Measurements from ENCODE around the gene STRIT1. TPM values are rescaled to one million over a fixed set of nuclear protein-coding genes. Genes with fewer than 3 reads are reported as not detected.

STRIT1 gene
- total and polyA plus RNA-seq, 5 donors, result 0.14 to 0.35 TPM; not detected in 3

GRCh38 chr3:155327430-155327829 lies 33.9 kb upstream of the STRIT1 start:
- intact Hi-C loops (cut with DNase I), result loop anchor here in 3 of 4 donors (10.0 kb wide), 2 partner anchors 573 to 993 kb away; no protein-coding TSS in a partner anchor
- ATAC-seq (no peak), DNase-seq (no peak)
- H3K27me3 ChIP-seq (ENCODE audit: control insufficient read depth, insufficient read depth), result no peaks in the 10 kb centered on the region
- no peak overlapping the region for H3K27ac ChIP-seq (ENCODE audit: low read length)
- no peaks in the 10 kb centered on the region for H3K4me1 ChIP-seq (ENCODE audit: control insufficient read depth, insufficient read depth, low read length)
- no peaks in the 10 kb centered on the region for H3K9me3 ChIP-seq (ENCODE audit: control insufficient read depth, low read length)
- WGBS, result 93% methylated on average over 1 of the region's 1 CpG
- no peak overlapping the region for H3K4me3 ChIP-seq (ENCODE audit: low read length)

- H3K27ac ChIP-seq (ENCODE audit: low read length), result no peak overlapping the region
- DNase-seq (no peak), ATAC-seq (no peak)
- no peaks in the 10 kb centered on the region for H3K9me3 ChIP-seq (ENCODE audit: control insufficient read depth, low read length)
- 83% methylated on average over 4 of the region's 4 CpGs for WGBS
- no peak overlapping the region for H3K4me3 ChIP-seq (ENCODE audit: low read length)
- intact Hi-C loops (cut with DNase I), result loop anchor here in 3 of 4 donors (10.0 kb wide), 2 partner anchors 572 to 992 kb away; no protein-coding TSS in a partner anchor
- no peaks in the 10 kb centered on the region for H3K27me3 ChIP-seq (ENCODE audit: control insufficient read depth, insufficient read depth)
- no peaks in the 10 kb centered on the region for H3K4me1 ChIP-seq (ENCODE audit: control insufficient read depth, insufficient read depth, low read length)
Measured at GRCh38 chr3:155326901-155327300, 33.4 kb upstream of the STRIT1 start.

- DNase-seq (no peak), ATAC-seq (no peak)
- intact Hi-C loops (cut with DNase I), result loop anchor here in 3 of 4 donors (10.0 kb wide), 2 partner anchors 571 to 991 kb away; no protein-coding TSS in a partner anchor
- WGBS, result 78% methylated on average over 5 of the region's 5 CpGs
- no peaks in the 10 kb centered on the region for H3K4me1 ChIP-seq (ENCODE audit: control insufficient read depth, insufficient read depth, low read length)
- H3K9me3 ChIP-seq (ENCODE audit: control insufficient read depth, low read length), result no peaks in the 10 kb centered on the region
- no peaks in the 10 kb centered on the region for H3K27me3 ChIP-seq (ENCODE audit: control insufficient read depth, insufficient read depth)
- no peak overlapping the region for H3K4me3 ChIP-seq (ENCODE audit: low read length)
- H3K27ac ChIP-seq (ENCODE audit: low read length), result no peak overlapping the region
Measured at GRCh38 chr3:155326244-155326643, 32.8 kb upstream of the STRIT1 start.

GRCh38 chr3:155325263-155325835 lies 31.9 kb upstream of the STRIT1 start:
- no peak for ATAC-seq
- intact Hi-C loops (cut with DNase I), result loop anchor here in 3 of 4 donors (10.0 kb wide), 2 partner anchors 571 to 991 kb away; no protein-coding TSS in a partner anchor
- Histone ChIP-seq H3K27ac (ENCODE audit: low read length) (no peak overlapping the region), H3K4me1 (ENCODE audit: control insufficient read depth, insufficient read depth, low read length) (no peaks in the 10 kb centered on the region), H3K4me3 (ENCODE audit: low read length) (no peak overlapping the region), H3K27me3 (ENCODE audit: control insufficient read depth, insufficient read depth) (no peaks in the 10 kb centered on the region), H3K9me3 (ENCODE audit: control insufficient read depth, low read length) (no peaks in the 10 kb centered on the region)
- WGBS, result 67% methylated on average over 10 of the region's 10 CpGs
- no peak for DNase-seq

GRCh38 chr3:155323063-155323666 lies 29.7 kb upstream of the STRIT1 start:
- intact Hi-C loops (cut with DNase I), result loop anchor here in 3 of 4 donors (10.0 kb wide), 2 partner anchors 568 to 988 kb away; no protein-coding TSS in a partner anchor
- peak; percentile 57 to 73 for ATAC-seq
- no peaks in the 10 kb centered on the region for H3K9me3 ChIP-seq (ENCODE audit: control insufficient read depth, low read length)
- DNase-seq, result no peak
- no peak overlapping the region for H3K27ac ChIP-seq (ENCODE audit: low read length)
- 10% methylated on average over 3 of the region's 3 CpGs for WGBS
- H3K27me3 ChIP-seq (ENCODE audit: control insufficient read depth, insufficient read depth), result no peaks in the 10 kb centered on the region
- H3K4me3 ChIP-seq (ENCODE audit: low read length), result no peak overlapping the region
- no peaks in the 10 kb centered on the region for H3K4me1 ChIP-seq (ENCODE audit: control insufficient read depth, insufficient read depth, low read length)

GRCh38 chr3:155321418-155321817 lies 27.9 kb upstream of the STRIT1 start:
- H3K4me3 ChIP-seq (ENCODE audit: low read length), result no peak overlapping the region
- 65% methylated on average over 2 of the region's 2 CpGs for WGBS
- intact Hi-C loops (cut with DNase I), result loop anchor here in 3 of 4 donors (10.0 kb wide), 2 partner anchors 567 to 987 kb away; no protein-coding TSS in a partner anchor
- no peaks in the 10 kb centered on the region for H3K9me3 ChIP-seq (ENCODE audit: control insufficient read depth, low read length)
- H3K27ac ChIP-seq (ENCODE audit: low read length), result no peak overlapping the region
- ATAC-seq, result no peak
- H3K4me1 ChIP-seq (ENCODE audit: control insufficient read depth, insufficient read depth, low read length), result no peaks in the 10 kb centered on the region
- DNase-seq, result no peak
- no peaks in the 10 kb centered on the region for H3K27me3 ChIP-seq (ENCODE audit: control insufficient read depth, insufficient read depth)

- DNase-seq (no peak), ATAC-seq (no peak)
- Histone ChIP-seq H3K27ac (ENCODE audit: low read length) (no peak overlapping the region), H3K27me3 (ENCODE audit: control insufficient read depth, insufficient read depth) (no peaks in the 10 kb centered on the region), H3K9me3 (ENCODE audit: control insufficient read depth, low read length) (no peaks in the 10 kb centered on the region), H3K4me1 (ENCODE audit: control insufficient read depth, insufficient read depth, low read length) (no peaks in the 10 kb centered on the region), H3K4me3 (ENCODE audit: low read length) (no peak overlapping the region)
- intact Hi-C loops (cut with DNase I), result loop anchor here in 3 of 4 donors (10.0 kb wide), 2 partner anchors 566 to 986 kb away; no protein-coding TSS in a partner anchor
Measured at GRCh38 chr3:155320934-155321333, 27.5 kb upstream of the STRIT1 start.

GRCh38 chr3:155318740-155319139 lies 25.3 kb upstream of the STRIT1 start:
- ATAC-seq (no peak), DNase-seq (no peak)
- no peak overlapping the region for H3K27ac ChIP-seq (ENCODE audit: low read length)
- no peaks in the 10 kb centered on the region for H3K27me3 ChIP-seq (ENCODE audit: control insufficient read depth, insufficient read depth)
- no peak overlapping the region for H3K4me3 ChIP-seq (ENCODE audit: low read length)
- intact Hi-C loops (cut with DNase I), result no loop called here
- WGBS, result 78% methylated on average over 2 of the region's 2 CpGs
- no peaks in the 10 kb centered on the region for H3K9me3 ChIP-seq (ENCODE audit: control insufficient read depth, low read length)
- H3K4me1 ChIP-seq (ENCODE audit: control insufficient read depth, insufficient read depth, low read length), result no peaks in the 10 kb centered on the region

GRCh38 chr3:155317211-155317610 lies 23.7 kb upstream of the STRIT1 start:
- WGBS, result 73% methylated on average over 1 of the region's 1 CpG
- ATAC-seq (no peak), DNase-seq (no peak)
- Histone ChIP-seq H3K9me3 (ENCODE audit: control insufficient read depth, low read length) (no peaks in the 10 kb centered on the region), H3K27me3 (ENCODE audit: control insufficient read depth, insufficient read depth) (no peaks in the 10 kb centered on the region), H3K27ac (ENCODE audit: low read length) (no peak overlapping the region), H3K4me1 (ENCODE audit: control insufficient read depth, insufficient read depth, low read length) (no peaks in the 10 kb centered on the region), H3K4me3 (ENCODE audit: low read length) (no peak overlapping the region)
- intact Hi-C loops (cut with DNase I), result no loop called here

GRCh38 chr3:155316426-155316825 lies 22.9 kb upstream of the STRIT1 start:
- Histone ChIP-seq H3K4me1 (ENCODE audit: control insufficient read depth, insufficient read depth, low read length) (no peaks in the 10 kb centered on the region), H3K9me3 (ENCODE audit: control insufficient read depth, low read length) (no peaks in the 10 kb centered on the region), H3K27ac (ENCODE audit: low read length) (no peak overlapping the region), H3K27me3 (ENCODE audit: control insufficient read depth, insufficient read depth) (no peaks in the 10 kb centered on the region), H3K4me3 (ENCODE audit: low read length) (no peak overlapping the region)
- intact Hi-C loops (cut with DNase I), result no loop called here
- ATAC-seq (no peak), DNase-seq (no peak)

- H3K9me3 ChIP-seq (ENCODE audit: control insufficient read depth, low read length), result no peaks in the 10 kb centered on the region
- WGBS, result 92% methylated on average over 2 of the region's 2 CpGs
- H3K27me3 ChIP-seq (ENCODE audit: control insufficient read depth, insufficient read depth), result no peaks in the 10 kb centered on the region
- DNase-seq (no peak), ATAC-seq (no peak)
- H3K27ac ChIP-seq (ENCODE audit: low read length), result no peak overlapping the region
- no peaks in the 10 kb centered on the region for H3K4me1 ChIP-seq (ENCODE audit: control insufficient read depth, insufficient read depth, low read length)
- no peak overlapping the region for H3K4me3 ChIP-seq (ENCODE audit: low read length)
- intact Hi-C loops (cut with DNase I), result no loop called here
Measured at GRCh38 chr3:155313916-155314315, 20.4 kb upstream of the STRIT1 start.

Data from right cardiac atrium (tissue), 5 donors.